Endodermal cell (in vitro differentiated cells): Measurements from ENCODE around the gene ATP4B. TPM values are rescaled to one million over a fixed set of nuclear protein-coding genes. Genes with fewer than 3 reads are reported as not detected.

Experiments used
- DNase-seq: peaks from one replicate; pipeline ENCODE4 v3.0.0-alpha.2; 2017
- H3K27ac ChIP-seq: 2 replicates; pipeline ENCODE4 v1.5.1; 2013; ENCODE audit warnings: mild to moderate bottlenecking, low read depth, low read length, moderate library complexity
- H3K27me3 ChIP-seq: 2 replicates; pipeline ENCODE4 v1.6.1; 2013; ENCODE audit warnings: mild to moderate bottlenecking, low read length, moderate library complexity; ENCODE audit not compliant: insufficient read depth, control insufficient read depth, poor library complexity, severe bottlenecking
- H3K36me3 ChIP-seq: 2 replicates; pipeline ENCODE4 v1.7.0; 2013; ENCODE audit warnings: mild to moderate bottlenecking, low read length, moderate library complexity; ENCODE audit not compliant: control insufficient read depth, insufficient read depth
- H3K4me1 ChIP-seq: one replicate; pipeline ENCODE4 v1.7.0; 2013; ENCODE audit warnings: low read length; ENCODE audit not compliant: control insufficient read depth, insufficient read depth
- H3K4me3 ChIP-seq: 2 replicates; pipeline ENCODE4 v1.5.1; 2013; ENCODE audit warnings: mild to moderate bottlenecking, low read length, moderate library complexity
- H3K9ac ChIP-seq: 2 replicates; pipeline ENCODE4 v1.6.1; 2013; ENCODE audit warnings: mild to moderate bottlenecking, low read length, moderate library complexity; ENCODE audit not compliant: poor library complexity, severe bottlenecking; ENCODE audit errors: extremely low read depth
- H3K9me3 ChIP-seq: 2 replicates; pipeline ENCODE4 v1.6.1; 2013; ENCODE audit warnings: mild to moderate bottlenecking, low read length, moderate library complexity; ENCODE audit not compliant: control insufficient read depth
- H3K27ac Mint-ChIP-seq: 2 replicates; pipeline ENCODE4 v1.8.0; 2020; ENCODE audit warnings: mixed read lengths
- H3K27me3 Mint-ChIP-seq: 2 replicates; pipeline ENCODE4 v1.8.0; 2021; ENCODE audit warnings: mild to moderate bottlenecking, mixed read lengths; ENCODE audit not compliant: insufficient read depth
- H3K36me3 Mint-ChIP-seq: 2 replicates; pipeline ENCODE4 v1.8.0; 2020; ENCODE audit warnings: low read depth, mixed read lengths
- H3K4me1 Mint-ChIP-seq: 2 replicates; pipeline ENCODE4 v1.8.0; 2020; ENCODE audit warnings: mixed read lengths
- H3K4me3 Mint-ChIP-seq: 2 replicates; pipeline ENCODE4 v1.8.0; 2020; ENCODE audit warnings: mild to moderate bottlenecking, moderate library complexity, mixed read lengths
- H3K9me3 Mint-ChIP-seq: 2 replicates; pipeline ENCODE4 v1.8.0; 2020; ENCODE audit warnings: mild to moderate bottlenecking, mixed read lengths
- WGBS, 2 experiments: methylation state at CpG; one replicate each; pipeline versions ENCODE4 v1.1.5 to v1.1.7; 2013; ENCODE audit warnings: missing lambda C conversion rate in 2 of 2, mixed read lengths in 1 of 2; ENCODE audit not compliant: insufficient coverage in 1 of 2, insufficient read length in 1 of 2; 5-methylcytosine and 5-hydroxymethylcytosine counted together
- total RNA-seq, 2 donors: library from RNA; stranded (reverse); fragmentation: NEBNext Ultra II Directional in 1 of 2; extraction: Animal tissue kit (Norgen Biotek cat#: 25700) in 1 of 2; gene quantifications; 2 replicates in 1 of 2; 3 replicates in 1 of 2; pipeline ENCODE4 v1.2.1, GENCODE V29; 2021
- TF ChIP-seq, protein P1 (sequence below): fragments of 200-600 bp; sonication (generic); conservative IDR thresholded peaks from 2 replicates; pipeline ENCODE4 v1.5.0; 2021; ENCODE audit warnings: antibody characterized with exemption, mild to moderate bottlenecking

Gene ATP4B
- total RNA-seq, 2 donors from 2014 or later: not detected

DNA sequence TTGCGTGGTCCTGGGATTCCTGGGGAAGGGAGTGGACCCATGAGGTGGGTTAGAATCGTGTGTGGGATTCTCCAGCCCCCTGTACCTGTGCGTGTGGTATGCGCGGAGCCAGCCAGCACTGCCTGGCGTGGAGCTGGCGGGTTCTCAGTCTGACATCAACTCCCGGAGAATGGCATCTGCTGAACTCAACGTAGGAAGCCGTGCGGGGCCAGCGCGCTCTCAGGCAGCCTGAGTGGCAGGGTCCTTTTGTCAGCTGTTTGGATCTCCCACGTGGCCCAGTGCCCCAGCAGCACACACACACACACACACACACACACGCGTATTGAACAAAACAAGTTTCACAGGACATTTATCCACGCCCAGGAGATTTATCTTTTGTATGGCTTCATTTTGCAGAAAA lies 28.1 kb downstream of the ATP4B start:
- 92 to 97% methylated on average over 10 to 17 of the region's 17 CpGs for WGBS, 2 experiments
- Mint-ChIP-seq H3K27me3 (no peaks in the 10 kb centered on the region), H3K36me3 (peaks cover 81% of the 10 kb centered on the region), H3K27ac (peak overlapping the region; percentile 56), H3K4me1 (no peaks in the 10 kb centered on the region), H3K9me3 (peaks cover 8% of the 10 kb centered on the region), H3K4me3 (no peak overlapping the region)
- TF ChIP-seq, protein P1, sequence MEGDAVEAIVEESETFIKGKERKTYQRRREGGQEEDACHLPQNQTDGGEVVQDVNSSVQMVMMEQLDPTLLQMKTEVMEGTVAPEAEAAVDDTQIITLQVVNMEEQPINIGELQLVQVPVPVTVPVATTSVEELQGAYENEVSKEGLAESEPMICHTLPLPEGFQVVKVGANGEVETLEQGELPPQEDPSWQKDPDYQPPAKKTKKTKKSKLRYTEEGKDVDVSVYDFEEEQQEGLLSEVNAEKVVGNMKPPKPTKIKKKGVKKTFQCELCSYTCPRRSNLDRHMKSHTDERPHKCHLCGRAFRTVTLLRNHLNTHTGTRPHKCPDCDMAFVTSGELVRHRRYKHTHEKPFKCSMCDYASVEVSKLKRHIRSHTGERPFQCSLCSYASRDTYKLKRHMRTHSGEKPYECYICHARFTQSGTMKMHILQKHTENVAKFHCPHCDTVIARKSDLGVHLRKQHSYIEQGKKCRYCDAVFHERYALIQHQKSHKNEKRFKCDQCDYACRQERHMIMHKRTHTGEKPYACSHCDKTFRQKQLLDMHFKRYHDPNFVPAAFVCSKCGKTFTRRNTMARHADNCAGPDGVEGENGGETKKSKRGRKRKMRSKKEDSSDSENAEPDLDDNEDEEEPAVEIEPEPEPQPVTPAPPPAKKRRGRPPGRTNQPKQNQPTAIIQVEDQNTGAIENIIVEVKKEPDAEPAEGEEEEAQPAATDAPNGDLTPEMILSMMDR: no peak
- H3K4me3 ChIP-seq: no peak overlapping the region
- DNase-seq: no peak
- H3K4me1 ChIP-seq: no peaks in the 10 kb centered on the region
- H3K27me3 ChIP-seq: no peaks in the 10 kb centered on the region
- no peaks in the 10 kb centered on the region for H3K9me3 ChIP-seq
- no peak overlapping the region for H3K27ac ChIP-seq
- no peak overlapping the region for H3K9ac ChIP-seq
- H3K36me3 ChIP-seq: peaks cover 59% of the 10 kb centered on the region

DNA sequence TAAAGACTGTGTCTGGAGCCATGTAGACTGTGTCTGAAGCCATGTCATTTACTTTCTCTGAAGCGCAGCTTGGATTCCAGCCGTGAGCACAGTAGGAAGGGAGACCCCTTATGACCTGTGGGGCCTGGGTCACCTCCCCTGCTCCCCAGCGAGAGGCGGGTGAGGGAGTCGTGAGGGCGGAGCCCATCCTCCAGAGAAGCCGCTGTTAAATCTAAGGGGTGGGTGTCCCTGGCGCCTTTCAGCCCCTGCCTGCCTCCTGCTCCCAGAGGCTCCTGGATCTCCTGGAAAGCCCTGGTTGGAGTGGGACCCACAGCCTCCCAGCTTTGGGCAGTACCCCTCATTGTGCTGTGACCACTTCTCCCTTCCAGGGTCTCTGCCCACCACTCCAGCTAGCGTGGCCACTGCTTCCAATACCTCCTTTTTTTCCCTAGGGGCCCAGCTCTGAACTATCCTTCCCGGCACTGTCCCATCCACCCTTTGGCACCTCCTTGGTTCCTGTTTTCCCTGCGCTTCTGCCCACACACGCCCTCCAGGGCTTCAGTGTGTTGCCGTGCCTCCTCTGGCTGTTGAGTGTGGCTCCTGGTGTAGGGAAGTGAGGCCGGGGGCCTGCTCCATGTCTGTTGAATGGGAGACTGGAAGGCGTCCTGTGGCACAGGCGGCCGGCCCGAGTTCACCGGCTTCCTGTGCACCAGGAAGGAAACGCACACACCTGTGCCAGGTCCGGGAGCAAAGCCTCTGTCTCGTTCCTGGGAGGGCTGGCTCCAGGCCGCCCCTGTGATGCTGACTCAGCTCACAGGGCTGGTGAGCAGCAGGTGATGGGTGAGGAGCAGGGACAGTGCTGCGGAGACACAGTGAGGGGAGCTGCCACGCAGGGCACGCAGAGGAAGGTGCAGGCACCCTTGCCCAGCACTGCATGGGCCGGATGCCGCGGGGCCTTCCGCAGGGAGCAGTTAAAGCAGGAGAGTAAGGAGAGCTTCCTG lies 29.4 kb downstream of the ATP4B start:
- peaks cover 81% of the 10 kb centered on the region for H3K36me3 Mint-ChIP-seq
- H3K4me3 ChIP-seq: no peak overlapping the region
- TF ChIP-seq, protein P1: no peak
- H3K36me3 ChIP-seq: peaks cover 60% of the 10 kb centered on the region
- H3K9ac ChIP-seq: no peak overlapping the region
- no peak overlapping the region for H3K27ac ChIP-seq
- WGBS, 2 experiments: 96 to 99% methylated on average over 19 to 30 of the region's 30 CpGs
- peak overlapping the region; percentile 50 for H3K27ac Mint-ChIP-seq
- no peak overlapping the region for H3K4me3 Mint-ChIP-seq
- H3K27me3 ChIP-seq: no peaks in the 10 kb centered on the region
- no peaks in the 10 kb centered on the region for H3K4me1 ChIP-seq
- no peaks in the 10 kb centered on the region for H3K27me3 Mint-ChIP-seq
- peaks cover 15% of the 10 kb centered on the region for H3K9me3 Mint-ChIP-seq
- DNase-seq: no peak
- no peaks in the 10 kb centered on the region for H3K4me1 Mint-ChIP-seq
- peaks cover 12% of the 10 kb centered on the region for H3K9me3 ChIP-seq

DNA sequence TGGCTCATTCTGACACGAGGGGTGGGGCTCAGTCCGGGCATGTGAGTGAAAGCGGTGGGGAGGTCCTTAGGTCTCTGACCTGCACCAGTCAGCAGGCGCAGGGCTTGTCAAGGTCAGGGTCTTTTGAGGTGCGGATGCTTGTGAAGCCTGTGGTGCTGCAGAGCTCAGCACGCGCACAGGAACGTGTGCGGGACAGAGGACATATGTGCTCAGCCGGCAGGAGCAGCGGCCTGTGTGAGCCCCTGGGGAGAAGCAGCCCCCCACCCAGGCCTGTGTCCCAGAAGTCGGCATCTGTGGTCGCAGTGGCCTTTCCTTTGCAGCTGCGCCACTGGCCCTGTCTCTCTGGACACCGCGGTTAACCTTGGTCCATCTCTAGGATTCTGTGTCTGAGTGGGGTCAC lies 30.9 kb downstream of the ATP4B start:
- no peaks in the 10 kb centered on the region for H3K27me3 Mint-ChIP-seq
- no peaks in the 10 kb centered on the region for H3K4me1 Mint-ChIP-seq
- Histone ChIP-seq H3K9ac (no peak overlapping the region), H3K27ac (no peak overlapping the region), H3K36me3 (peaks cover 63% of the 10 kb centered on the region), H3K27me3 (no peaks in the 10 kb centered on the region), H3K4me3 (no peak overlapping the region), H3K9me3 (peaks cover 12% of the 10 kb centered on the region), H3K4me1 (no peaks in the 10 kb centered on the region)
- 94 to 96% methylated on average over 11 to 16 of the region's 16 CpGs for WGBS, 2 experiments
- peaks cover 83% of the 10 kb centered on the region for H3K36me3 Mint-ChIP-seq
- peaks cover 25% of the 10 kb centered on the region for H3K9me3 Mint-ChIP-seq
- no peak for DNase-seq
- TF ChIP-seq, protein P1: no peak
- peak overlapping the region; percentile 18 for H3K27ac Mint-ChIP-seq
- H3K4me3 Mint-ChIP-seq: no peak overlapping the region
